A673 (cell line): ENCODE data around the gene MMP28. TPM values are rescaled to one million over a fixed set of nuclear protein-coding genes. Genes with fewer than 3 reads are reported as not detected.

ENCODE experiments used
- BruUV-seq: library from RNA; stranded (reverse); fragments of 400-500 nt; replicated peaks from 2 replicates; lab custom pipeline; 2021; lab: Mats Ljungman, UMichigan
- CTCF ChIA-PET: fragments of 300-600 bp; sonication (Branson Sonifier 250); formaldehyde crosslinking; loops from one replicate; lab custom pipeline; 2022; ENCODE audit warnings: antibody characterized with exemption; lab: Charles Lee
- POLR2A ChIA-PET: fragments of 300-600 bp; sonication (Branson Sonifier 250); formaldehyde crosslinking; loops from one replicate; lab custom pipeline; 2022; ENCODE audit warnings: antibody characterized with exemption; ENCODE audit not compliant: low non-redundant PET; lab: Charles Lee
- DNase-seq: peaks from one replicate; pipeline ENCODE4 v3.0.0-alpha.2; 2015; ENCODE audit warnings: low spot score
- H3K27ac ChIP-seq: fragments of 200-600 bp; sonication (generic); 2 replicates; pipeline ENCODE4 v1.5.1; 2016; ENCODE audit warnings: mixed run types, low read depth, mild to moderate bottlenecking, mixed read lengths, antibody characterized with exemption, low read length; ENCODE audit not compliant: poor library complexity, severe bottlenecking
- H3K27me3 ChIP-seq: fragments of 200-600 bp; sonication (generic); replicated peaks from 2 replicates; pipeline ENCODE4 v1.6.1; 2017; ENCODE audit warnings: mixed run types, low read depth, mild to moderate bottlenecking, mixed read lengths, antibody characterized with exemption, low read length; ENCODE audit not compliant: insufficient read depth, poor library complexity
- H3K36me3 ChIP-seq: fragments of 200-600 bp; sonication (generic); 2 replicates; pipeline ENCODE4 v1.6.1; 2016; ENCODE audit warnings: mixed run types, mild to moderate bottlenecking, mixed read lengths, antibody characterized with exemption, low read length; ENCODE audit not compliant: insufficient read depth, poor library complexity, severe bottlenecking
- H3K4me1 ChIP-seq: fragments of 200-600 bp; sonication (generic); 2 replicates; pipeline ENCODE4 v1.6.1; 2017; ENCODE audit warnings: mixed run types, mild to moderate bottlenecking, mixed read lengths, antibody characterized with exemption, low read length; ENCODE audit not compliant: insufficient read depth, poor library complexity, severe bottlenecking
- H3K4me3 ChIP-seq: fragments of 200-600 bp; sonication (generic); 2 replicates; pipeline ENCODE4 v1.5.1; 2016; ENCODE audit warnings: low read depth, mixed run types, mild to moderate bottlenecking, mixed read lengths, low read length; ENCODE audit not compliant: poor library complexity, severe bottlenecking
- H3K9me3 ChIP-seq: fragments of 200-600 bp; sonication (generic); 2 replicates; pipeline ENCODE4 v1.6.1; 2016; ENCODE audit warnings: mixed run types, low read depth, mild to moderate bottlenecking, mixed read lengths, antibody characterized with exemption, low read length; ENCODE audit not compliant: poor library complexity, severe bottlenecking
- EZH2 ChIP-seq: fragments of 200-600 bp; sonication (generic); IDR thresholded peaks from 2 replicates; pipeline ENCODE4 v1.6.1; 2017; ENCODE audit warnings: borderline replicate concordance, low read depth, mild to moderate bottlenecking, mixed read lengths, antibody characterized with exemption, low read length; ENCODE audit not compliant: poor library complexity, severe bottlenecking
- intact Hi-C: fragments of 100-400 bp; cut with micrococcal nuclease; formaldehyde crosslinking; loops from one replicate; pipeline ENCODE4 v1.10.0; 2022; ENCODE audit not compliant: unreplicated experiment
- total RNA-seq: library from RNA; stranded (reverse); gene quantifications from 2 replicates; pipeline ENCODE4 v1.2.3, GENCODE V29; 2021
- TF ChIP-seq, protein P1 (sequence below): fragments of 300-800, 200-600 bp; sonication (generic); conservative IDR thresholded peaks from 2 replicates; pipeline ENCODE4 v1.5.1; 2017; ENCODE audit warnings: low read depth, mild to moderate bottlenecking, antibody characterized with exemption, low read length, moderate library complexity, mixed read lengths

The MMP28 gene
- total RNA-seq, 1 experiment from 2014 or later, result not detected

DNA sequence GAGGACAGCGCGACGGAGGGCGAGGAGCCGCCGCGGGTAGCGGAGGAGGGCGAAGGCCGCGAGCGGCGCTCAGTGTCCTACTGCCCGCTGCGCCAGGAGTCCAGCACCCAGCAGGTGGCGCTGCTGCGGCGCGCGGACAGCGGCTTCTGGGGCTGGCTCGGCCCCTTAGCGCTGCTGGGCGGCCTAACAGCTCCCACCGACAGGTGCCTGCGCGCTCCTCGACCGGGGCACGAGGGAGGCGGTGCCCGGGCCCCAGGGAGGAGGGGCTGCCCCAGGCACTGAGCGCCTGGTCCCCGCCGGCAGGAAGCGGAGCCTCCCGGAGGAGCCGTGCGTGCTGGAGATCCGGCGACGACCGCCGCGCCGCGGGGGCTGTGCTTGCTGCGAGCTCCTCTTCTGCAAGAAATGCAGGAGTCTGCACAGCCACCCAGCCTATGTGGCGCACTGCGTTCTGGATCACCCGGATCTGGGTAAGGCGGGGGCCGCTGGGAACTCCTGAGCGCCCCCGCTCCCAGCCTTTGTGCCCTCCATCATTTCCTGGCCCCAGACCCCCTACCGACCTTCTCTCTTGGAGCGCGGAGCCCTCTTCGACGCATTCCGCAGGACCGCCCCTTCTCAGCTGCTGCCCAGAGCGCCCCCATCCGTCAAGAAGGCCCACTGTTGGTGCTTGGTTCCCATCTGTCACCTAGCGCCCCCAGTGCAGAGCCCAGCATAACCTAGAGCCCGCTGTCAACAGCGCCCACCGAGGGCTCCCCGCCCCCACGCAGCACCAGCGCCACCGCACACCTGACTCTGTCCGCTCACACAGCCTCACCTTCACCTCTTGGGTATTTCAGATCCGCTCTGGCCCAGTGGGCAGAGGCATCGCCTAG is 31.1 kb downstream of the MMP28 start:
- no peak overlapping the region for H3K27ac ChIP-seq
- no peaks in the 10 kb centered on the region for H3K9me3 ChIP-seq
- no peaks in the 10 kb centered on the region for H3K36me3 ChIP-seq
- TF ChIP-seq EZH2, result no peak
- TF ChIP-seq, protein P1, sequence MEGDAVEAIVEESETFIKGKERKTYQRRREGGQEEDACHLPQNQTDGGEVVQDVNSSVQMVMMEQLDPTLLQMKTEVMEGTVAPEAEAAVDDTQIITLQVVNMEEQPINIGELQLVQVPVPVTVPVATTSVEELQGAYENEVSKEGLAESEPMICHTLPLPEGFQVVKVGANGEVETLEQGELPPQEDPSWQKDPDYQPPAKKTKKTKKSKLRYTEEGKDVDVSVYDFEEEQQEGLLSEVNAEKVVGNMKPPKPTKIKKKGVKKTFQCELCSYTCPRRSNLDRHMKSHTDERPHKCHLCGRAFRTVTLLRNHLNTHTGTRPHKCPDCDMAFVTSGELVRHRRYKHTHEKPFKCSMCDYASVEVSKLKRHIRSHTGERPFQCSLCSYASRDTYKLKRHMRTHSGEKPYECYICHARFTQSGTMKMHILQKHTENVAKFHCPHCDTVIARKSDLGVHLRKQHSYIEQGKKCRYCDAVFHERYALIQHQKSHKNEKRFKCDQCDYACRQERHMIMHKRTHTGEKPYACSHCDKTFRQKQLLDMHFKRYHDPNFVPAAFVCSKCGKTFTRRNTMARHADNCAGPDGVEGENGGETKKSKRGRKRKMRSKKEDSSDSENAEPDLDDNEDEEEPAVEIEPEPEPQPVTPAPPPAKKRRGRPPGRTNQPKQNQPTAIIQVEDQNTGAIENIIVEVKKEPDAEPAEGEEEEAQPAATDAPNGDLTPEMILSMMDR, result peak; percentile 64
- DNase-seq, result peak; percentile 82
- BruUV-seq, result no TSS peak
- peak overlapping the region; percentile 51 for H3K4me3 ChIP-seq
- POLR2A ChIA-PET, result interaction anchor here (1.3 kb wide), 1 partner anchor 45 kb away, joined by 5 read pairs; the partner anchor contains the start of gene TAF15
- H3K27me3 ChIP-seq, result no peaks in the 10 kb centered on the region
- intact Hi-C loops, result loop anchor here (5.0 kb wide), 1 partner anchor 43 kb away; the partner anchor contains the start of gene TAF15
- CTCF ChIA-PET, result interaction anchor here (0.6 to 1.4 kb wide), 9 partner anchors 10 to 210 kb away, joined by 3 to 13 read pairs (median 3); partner anchors contain the start of genes MMP28 and TAF15
- no peaks in the 10 kb centered on the region for H3K4me1 ChIP-seq

DNA sequence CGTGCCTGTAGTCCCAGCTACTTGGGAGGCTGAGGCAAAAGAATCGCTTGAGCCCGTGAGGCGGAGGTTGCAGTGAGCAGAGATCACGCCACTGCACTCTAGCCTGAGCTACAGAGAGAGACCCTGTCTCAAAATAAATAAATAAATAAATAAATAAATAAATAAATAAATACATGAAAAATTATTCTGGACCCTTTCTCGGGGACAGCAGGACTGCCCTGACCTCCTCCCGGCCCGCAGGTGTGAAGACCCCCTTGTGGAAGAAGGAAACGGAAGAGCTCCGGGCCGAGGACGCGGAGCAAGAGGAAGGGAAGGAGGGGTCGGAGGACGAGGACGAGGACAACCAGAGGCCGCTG is 31.7 kb downstream of the MMP28 start:
- peak overlapping the region; percentile 51 for H3K4me3 ChIP-seq
- H3K36me3 ChIP-seq, result no peaks in the 10 kb centered on the region
- ChIA-PET POLR2A (interaction anchor here (1.3 kb wide), 1 partner anchor 45 kb away, joined by 5 read pairs; the partner anchor contains the start of gene TAF15), CTCF (interaction anchor here (0.6 to 1.4 kb wide), 8 partner anchors 9 to 240 kb away, joined by 3 to 13 read pairs (median 4); partner anchors contain the start of genes MMP28 and TAF15)
- no peaks in the 10 kb centered on the region for H3K4me1 ChIP-seq
- no peaks in the 10 kb centered on the region for H3K9me3 ChIP-seq
- TF ChIP-seq EZH2, result no peak
- TF ChIP-seq, protein P1, result no peak
- DNase-seq, result no peak
- BruUV-seq, result no TSS peak
- no peak overlapping the region for H3K27ac ChIP-seq
- intact Hi-C loops, result loop anchor here (5.0 kb wide), 1 partner anchor 44 kb away; the partner anchor contains the start of gene TAF15
- no peaks in the 10 kb centered on the region for H3K27me3 ChIP-seq

DNA sequence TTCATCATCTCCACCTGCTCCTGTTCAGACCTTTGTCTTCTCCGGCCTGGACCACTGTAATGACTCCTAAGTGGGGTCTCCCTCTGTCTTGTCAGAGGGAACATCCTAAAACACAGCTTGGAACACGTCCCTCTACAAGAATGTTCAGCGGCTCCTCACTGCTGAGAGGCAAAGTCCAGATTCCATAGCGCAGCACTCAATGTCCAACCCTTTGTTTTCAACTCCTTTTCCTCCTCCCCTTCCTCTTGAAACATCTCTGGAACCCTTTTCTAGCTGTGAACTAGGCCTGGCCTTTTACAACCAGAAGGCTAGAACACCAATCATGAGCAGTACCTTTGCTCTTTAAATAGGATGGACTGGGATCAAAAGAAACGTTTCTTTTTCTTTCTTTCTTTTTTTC is 33.8 kb downstream of the MMP28 start:
- H3K4me1 ChIP-seq, result no peaks in the 10 kb centered on the region
- ChIA-PET CTCF (no interaction called here), POLR2A (no interaction called here)
- no peaks in the 10 kb centered on the region for H3K36me3 ChIP-seq
- intact Hi-C loops, result loop anchor here (5.0 kb wide), 1 partner anchor 46 kb away; the partner anchor contains the start of gene TAF15
- TF ChIP-seq, protein P1, result no peak
- no peak for TF ChIP-seq EZH2
- H3K4me3 ChIP-seq, result no peak overlapping the region
- H3K9me3 ChIP-seq, result no peaks in the 10 kb centered on the region
- BruUV-seq, result no TSS peak
- H3K27me3 ChIP-seq, result no peaks in the 10 kb centered on the region
- H3K27ac ChIP-seq, result no peak overlapping the region
- DNase-seq, result no peak
